Neural cell (in vitro differentiated cells): ENCODE data around the gene CLIC4. TPM values are rescaled to one million over a fixed set of nuclear protein-coding genes. Genes with fewer than 3 reads are reported as not detected.

Experiments
- H2AFZ ChIP-seq: fragments of 200-600, 300-800 bp; sonication (generic), shearing (Covaris generic); 2 replicates; pipeline ENCODE4 v1.6.0; 2014; ENCODE audit warnings: low read depth, mild to moderate bottlenecking, antibody characterized with exemption, low read length, moderate library complexity
- H3F3A ChIP-seq: fragments of 200-600 bp; shearing (Covaris generic); 2 replicates; pipeline ENCODE4 v1.6.1; 2016; ENCODE audit warnings: mild to moderate bottlenecking, moderate library complexity, mixed read lengths, antibody characterized with exemption, low read length; ENCODE audit not compliant: insufficient read depth, poor library complexity, severe bottlenecking
- H3K27ac ChIP-seq: fragments of 200-600, 300-800 bp; sonication (generic), shearing (Covaris generic); 2 replicates; pipeline ENCODE4 v1.5.1; 2014; ENCODE audit warnings: mild to moderate bottlenecking, low read length, moderate library complexity
- H3K27me3 ChIP-seq: fragments of 300-800, 200-600 bp; sonication (generic), shearing (Covaris generic); 2 replicates; pipeline ENCODE4 v1.6.0; 2014; ENCODE audit warnings: mild to moderate bottlenecking, low read depth, low read length, moderate library complexity; ENCODE audit not compliant: insufficient read depth
- H3K36me3 ChIP-seq: fragments of 300-800, 200-600 bp; sonication (generic), shearing (Covaris generic); 2 replicates; pipeline ENCODE4 v1.5.1; 2014; ENCODE audit warnings: mild to moderate bottlenecking, antibody characterized with exemption, low read length, moderate library complexity; ENCODE audit not compliant: insufficient read depth
- H3K4me2 ChIP-seq: fragments of 300-800, 200-600 bp; sonication (generic), shearing (Covaris generic); 2 replicates; pipeline ENCODE4 v1.6.0; 2014; ENCODE audit warnings: mild to moderate bottlenecking, low read length
- H3K4me3 ChIP-seq: fragments of 300-800, 200-600 bp; sonication (generic), shearing (Covaris generic); 2 replicates; pipeline ENCODE4 v1.5.1; 2014; ENCODE audit warnings: mild to moderate bottlenecking, low read length, moderate library complexity
- H3K79me2 ChIP-seq: fragments of 200-600 bp; shearing (Covaris generic); replicated peaks from 2 replicates; pipeline ENCODE4 v1.6.0; 2014; ENCODE audit warnings: mild to moderate bottlenecking, low read length, moderate library complexity; ENCODE audit not compliant: insufficient read depth
- H3K9ac ChIP-seq: fragments of 300-800, 200-600 bp; sonication (generic), shearing (Covaris generic); 2 replicates; pipeline ENCODE4 v1.6.1; 2016; ENCODE audit warnings: mild to moderate bottlenecking, low read length, mixed read lengths
- H3K9me2 ChIP-seq: fragments of 200-600 bp; shearing (Covaris generic); 2 replicates; pipeline ENCODE4 v1.6.1; 2016; ENCODE audit warnings: mild to moderate bottlenecking, low read length, mixed read lengths; ENCODE audit not compliant: insufficient read depth
- H3K9me3 ChIP-seq: fragments of 200-600, 300-800 bp; sonication (generic), shearing (Covaris generic); 2 replicates; pipeline ENCODE4 v1.6.1; 2016; ENCODE audit warnings: mild to moderate bottlenecking, mixed run types, low read length, moderate library complexity, mixed read lengths
- H4K20me1 ChIP-seq: fragments of 200-600 bp; shearing (Covaris generic); 2 replicates; pipeline ENCODE4 v1.6.1; 2016; ENCODE audit warnings: mild to moderate bottlenecking, mixed run types; ENCODE audit not compliant: insufficient read depth
- CTCF ChIP-seq: fragments of 450-650 bp; IDR thresholded peaks from 2 replicates; pipeline ENCODE4 v1.5.1; 2014; ENCODE audit warnings: antibody characterized with exemption, mild to moderate bottlenecking, moderate library complexity; ENCODE audit not compliant: poor library complexity, severe bottlenecking
- EP300 ChIP-seq: fragments of 450-650 bp; conservative IDR thresholded peaks from 2 replicates; pipeline ENCODE4 v1.6.1; 2014; ENCODE audit warnings: antibody characterized with exemption, mild to moderate bottlenecking, moderate library complexity; ENCODE audit not compliant: poor library complexity, severe bottlenecking
- EZH2 ChIP-seq: fragments of 200-600, 300-800 bp; shearing (Covaris generic), sonication (generic); IDR thresholded peaks from 2 replicates; pipeline ENCODE4 v1.6.1; 2014; ENCODE audit warnings: antibody characterized with exemption, low read length, borderline replicate concordance, mild to moderate bottlenecking; ENCODE audit not compliant: insufficient read depth, poor library complexity, severe bottlenecking
- MXI1 ChIP-seq: fragments of 450-650 bp; conservative IDR thresholded peaks from 2 replicates; pipeline ENCODE4 v1.6.1; 2014; ENCODE audit warnings: antibody characterized with exemption, mild to moderate bottlenecking; ENCODE audit not compliant: poor library complexity, severe bottlenecking
- POLR2AphosphoS5 ChIP-seq: IDR thresholded peaks from 2 replicates; pipeline ENCODE4 v1.6.1; 2012
- RAD21 ChIP-seq: fragments of 450-650 bp; conservative IDR thresholded peaks from 2 replicates; pipeline ENCODE4 v1.6.1; 2014; ENCODE audit warnings: antibody characterized with exemption, mild to moderate bottlenecking, moderate library complexity
- REST ChIP-seq: IDR thresholded peaks from 2 replicates; pipeline ENCODE4 v1.6.1; 2012; ENCODE audit warnings: borderline replicate concordance
- SMC3 ChIP-seq: fragments of 450-650 bp; conservative IDR thresholded peaks from 2 replicates; pipeline ENCODE4 v1.6.1; 2014; ENCODE audit warnings: antibody characterized with exemption, mild to moderate bottlenecking, moderate library complexity; ENCODE audit not compliant: poor library complexity
- TAF1 ChIP-seq: IDR thresholded peaks from 2 replicates; pipeline ENCODE4 v1.6.1; 2012; ENCODE audit warnings: low read depth
- polyA plus RNA-seq: library from polyadenylated mRNA; depleted of rRNA; stranded (reverse); fragments of >200 nt; gene quantifications from 2 replicates; pipeline ENCODE4 v1.2.3, GENCODE V29; 2014

The CLIC4 gene
- polyA plus RNA-seq, 1 donor from 2014 or later, result 133 TPM

GRCh38 chr1:24726741-24727140 is 18.5 kb upstream of the CLIC4 start:
- H4K20me1 ChIP-seq, result no peaks in the 10 kb centered on the region
- no peak overlapping the region for H3K4me2 ChIP-seq
- no peaks in the 10 kb centered on the region for H3K79me2 ChIP-seq
- H3F3A ChIP-seq, result no peaks in the 10 kb centered on the region
- H3K27me3 ChIP-seq, result no peaks in the 10 kb centered on the region
- TF ChIP-seq TAF1 (no peak), EZH2 (no peak), REST (no peak), POLR2AphosphoS5 (no peak), SMC3 (no peak), EP300 (no peak), CTCF (no peak), MXI1 (no peak), RAD21 (no peak)
- no peaks in the 10 kb centered on the region for H3K36me3 ChIP-seq
- no peak overlapping the region for H2AFZ ChIP-seq
- H3K9me2 ChIP-seq, result no peaks in the 10 kb centered on the region
- no peaks in the 10 kb centered on the region for H3K9me3 ChIP-seq
- H3K9ac ChIP-seq, result no peak overlapping the region
- no peak overlapping the region for H3K4me3 ChIP-seq
- no peak overlapping the region for H3K27ac ChIP-seq

GRCh38 chr1:24727501-24728216 is 17.6 kb upstream of the CLIC4 start:
- Histone ChIP-seq H3K79me2 (no peaks in the 10 kb centered on the region), H4K20me1 (no peaks in the 10 kb centered on the region), H3K36me3 (no peaks in the 10 kb centered on the region), H3K27me3 (no peaks in the 10 kb centered on the region), H3K9me2 (no peaks in the 10 kb centered on the region), H3K9me3 (no peaks in the 10 kb centered on the region), H3K4me3 (no peak overlapping the region), H3K4me2 (no peak overlapping the region), H3K27ac (no peak overlapping the region), H3F3A (no peaks in the 10 kb centered on the region), H2AFZ (no peak overlapping the region), H3K9ac (no peak overlapping the region)
- TF ChIP-seq EP300 (no peak), CTCF (no peak), POLR2AphosphoS5 (no peak), RAD21 (no peak), EZH2 (no peak), MXI1 (no peak), SMC3 (no peak), TAF1 (no peak), REST (no peak)
